HepG2 (cell line): Measurements from ENCODE around the gene FGFR3. TPM values are rescaled to one million over a fixed set of nuclear protein-coding genes. Genes with fewer than 3 reads are reported as not detected.

Source experiments
- EP300 ChIP-seq, 3 experiments: sonication (generic) in 1 of 3; formaldehyde crosslinking in 1 of 3; IDR thresholded peaks; 2 replicates each; pipeline versions ENCODE4 v1.5.1 to v1.6.1; 2011 to 2020; ENCODE audit warnings: low read depth in 2 of 3, low read length in 2 of 3, borderline replicate concordance in 1 of 3, improper control_type of control experiment in 1 of 3, mild to moderate bottlenecking in 1 of 3, missing genetic modification reagents in 1 of 3, moderate library complexity in 1 of 3
- HDAC6 ChIP-seq: fragments of 200-600 bp; sonication (generic); IDR thresholded peaks from 2 replicates; pipeline ENCODE4 v1.7.0; 2017; ENCODE audit warnings: mild to moderate bottlenecking, antibody characterized with exemption, low read length, low read depth
- HMGXB4 ChIP-seq, 2 experiments: sonication (generic) in 1 of 2; formaldehyde crosslinking in 1 of 2; IDR thresholded peaks; 2 replicates each; pipeline versions ENCODE4 v1.4.0 to v1.6.1; 2018 to 2020; ENCODE audit warnings: missing genetic modification reagents in 2 of 2, borderline replicate concordance in 1 of 2, low read depth in 1 of 2, mild to moderate bottlenecking in 1 of 2, missing biosample characterization in 1 of 2
- KAT2B ChIP-seq: fragments of 150-350 bp; IDR thresholded peaks from 2 replicates; pipeline ENCODE4 v1.6.1; 2014; ENCODE audit warnings: low read depth, low read length, borderline replicate concordance
- KLF15 ChIP-seq: sonication (generic); formaldehyde crosslinking; IDR thresholded peaks from 2 replicates; pipeline ENCODE4 v1.8.1; 2023; ENCODE audit warnings: borderline replicate concordance, mild to moderate bottlenecking, inconsistent platforms, missing genetic modification reagents, mixed read lengths
- MATR3 ChIP-seq: sonication (generic); formaldehyde crosslinking; IDR thresholded peaks from 2 replicates; pipeline ENCODE4 v1.4.0; 2020; ENCODE audit warnings: missing genetic modification reagents
- MYC ChIP-seq: sonication (generic); formaldehyde crosslinking; IDR thresholded peaks from 2 replicates; pipeline ENCODE4 v1.9.0; 2021; ENCODE audit warnings: missing genetic modification reagents, borderline replicate concordance
- THRA ChIP-seq: sonication (generic); formaldehyde crosslinking; IDR thresholded peaks from 2 replicates; pipeline ENCODE4 v1.4.0; 2020; ENCODE audit warnings: missing genetic modification reagents, borderline replicate concordance
- U2AF1 ChIP-seq: fragments of 200-400 bp; formaldehyde crosslinking; optimal IDR thresholded peaks from 2 replicates; pipeline ENCODE3; 2017; ENCODE audit warnings: mild to moderate bottlenecking, low read depth, low read length
- ZNF234 ChIP-seq: sonication (generic); formaldehyde crosslinking; conservative IDR thresholded peaks from 2 replicates; pipeline ENCODE4 v1.5.1; 2020; ENCODE audit warnings: mild to moderate bottlenecking, missing genetic modification reagents
- ZNF263 ChIP-seq: sonication (generic); formaldehyde crosslinking; IDR thresholded peaks from 2 replicates; pipeline ENCODE4 v1.4.0; 2020; ENCODE audit warnings: missing genetic modification reagents
- ZNF276 ChIP-seq: sonication (generic); formaldehyde crosslinking; IDR thresholded peaks from 2 replicates; pipeline ENCODE4 v1.4.0; 2020; ENCODE audit warnings: mild to moderate bottlenecking, low read depth, missing genetic modification reagents
- ZNF281 ChIP-seq: sonication (generic); formaldehyde crosslinking; IDR thresholded peaks from 2 replicates; pipeline ENCODE4 v1.4.0; 2020; ENCODE audit warnings: missing genetic modification reagents, borderline replicate concordance
- ZNF337 ChIP-seq: sonication (generic); formaldehyde crosslinking; IDR thresholded peaks from 2 replicates; pipeline ENCODE4 v1.5.1; 2020; ENCODE audit warnings: missing genetic modification reagents, low read depth, mild to moderate bottlenecking, borderline replicate concordance
- ZNF503 ChIP-seq: sonication (generic); formaldehyde crosslinking; IDR thresholded peaks from 2 replicates; pipeline ENCODE4 v1.4.0; 2020; ENCODE audit warnings: missing genetic modification reagents
- polyA plus RNA-seq, 8 experiments: library from polyadenylated mRNA; depleted of rRNA in 3 of 8; stranded (reverse) in 7 of 8; unstranded in 1 of 8; fragments of >200 nt; fragmentation: Illumina TruSeq in 4 of 8; extraction: Trizol in 4 of 8; gene quantifications; 2 replicates each; pipeline versions ENCODE4 v1.2.1 to v1.2.3, GENCODE V29; 2011 to 2016; ENCODE audit warnings: low read depth in 4 of 8, missing spikeins in 1 of 8, mixed read lengths in 1 of 8; ENCODE audit not compliant: insufficient read depth in 1 of 8
- total RNA-seq, 5 experiments: library from RNA; depleted of rRNA; stranded (reverse); fragments of >200 nt; fragmentation: Illumina TruSeq; extraction: Trizol; gene quantifications; 2 replicates each; pipeline ENCODE4 v1.2.3, GENCODE V29; 2016; ENCODE audit warnings: low read depth in 1 of 5

Gene FGFR3
- total and polyA plus RNA-seq, 2 of the 13 experiments (the other 11 are each of a cell fraction or from before 2014, with no cell fraction given), result 103 to 109 TPM

GRCh38 chr4:1784789-1785591 lies 8.1 kb upstream of the FGFR3 start (continued):
- TF ChIP-seq ZNF503 (CRISPR knock-in tag) (no peak; the same call in 1 of the 2 replicates), MYC (CRISPR knock-in tag) (peak; percentile 34; the same call in 1 of the 2 replicates), EP300 (IDR thresholded peaks at IDR 0.05; ENCODE audit: low read depth in 2 of 2, low read length in 2 of 2) (peak in 1 of 2 experiments; percentile 85; a peak in 1 of 4 replicates), EP300 (CRISPR knock-in tag; IDR thresholded peaks at IDR 0.05; ENCODE audit: borderline replicate concordance) (peak; percentile 38), KAT2B (no peak), ZNF337 (no peak), THRA (CRISPR knock-in tag) (peak; percentile 98), ZNF281 (CRISPR knock-in tag) (peak; percentile 48; the same call in 1 of the 2 replicates), KLF15 (CRISPR knock-in tag) (no peak), HMGXB4 (CRISPR knock-in tag; IDR thresholded peaks at IDR 0.05; ENCODE audit: borderline replicate concordance in 1 of 2, low read depth in 1 of 2) (peak; percentile 74 to 81; a peak in 3 of 4 replicates), ZNF276 (CRISPR knock-in tag) (peak; percentile 17; the same call in 1 of the 2 replicates), ZNF234 (CRISPR knock-in tag) (no peak), ZNF263 (CRISPR knock-in tag) (no peak), U2AF1 (no peak), MATR3 (CRISPR knock-in tag) (no peak), HDAC6 (no peak)
